GM10847 (cell line): ENCODE measurements around the gene PLXNA4.

ENCODE experiments used
- POLR2A ChIP-seq: IDR thresholded peaks from 2 replicates; pipeline ENCODE4 v1.6.1; 2011; ENCODE audit not compliant: insufficient read length; ENCODE audit errors: extremely low read depth

PLXNA4 gene

GRCh38 chr7:132106491-132106890, 469.8 kb downstream of the PLXNA4 start:
- TF ChIP-seq POLR2A, result no peak

GRCh38 chr7:132105096-132105495, 471.2 kb downstream of the PLXNA4 start:
- TF ChIP-seq POLR2A, result no peak

GRCh38 chr7:132103718-132104117, 472.6 kb downstream of the PLXNA4 start:
- no peak for TF ChIP-seq POLR2A

- TF ChIP-seq POLR2A, result no peak
Measured at GRCh38 chr7:132102942-132103341, 473.3 kb downstream of the PLXNA4 start.

GRCh38 chr7:132102391-132102790, 473.9 kb downstream of the PLXNA4 start:
- TF ChIP-seq POLR2A, result no peak

GRCh38 chr7:132100981-132101380, 475.3 kb downstream of the PLXNA4 start:
- no peak for TF ChIP-seq POLR2A

GRCh38 chr7:132100483-132100882, 475.8 kb downstream of the PLXNA4 start:
- no peak for TF ChIP-seq POLR2A

- TF ChIP-seq POLR2A, result no peak
Measured at GRCh38 chr7:132099163-132099562, 477.1 kb downstream of the PLXNA4 start.

GRCh38 chr7:132098327-132098726, 477.9 kb downstream of the PLXNA4 start:
- TF ChIP-seq POLR2A, result no peak

- no peak for TF ChIP-seq POLR2A
Measured at GRCh38 chr7:132097550-132098134, 478.6 kb downstream of the PLXNA4 start.

GRCh38 chr7:132095111-132095765, 481.0 kb downstream of the PLXNA4 start:
- no peak for TF ChIP-seq POLR2A

GRCh38 chr7:132092106-132092505, 484.2 kb downstream of the PLXNA4 start:
- no peak for TF ChIP-seq POLR2A

GRCh38 chr7:132091706-132092105, 484.6 kb downstream of the PLXNA4 start:
- no peak for TF ChIP-seq POLR2A

GRCh38 chr7:132090444-132090843, 485.8 kb downstream of the PLXNA4 start:
- TF ChIP-seq POLR2A, result no peak

GRCh38 chr7:132089356-132089755, 486.9 kb downstream of the PLXNA4 start:
- no peak for TF ChIP-seq POLR2A

GRCh38 chr7:132087421-132087820, 488.8 kb downstream of the PLXNA4 start:
- TF ChIP-seq POLR2A, result no peak

- TF ChIP-seq POLR2A, result no peak
Measured at GRCh38 chr7:132084776-132085388, 491.4 kb downstream of the PLXNA4 start.

- TF ChIP-seq POLR2A, result no peak
Measured at GRCh38 chr7:132083537-132084123, 492.6 kb downstream of the PLXNA4 start.
